Inflammatory macrophage treated with lipopolysaccharide for 4 hours (primary cell): ENCODE data around the gene SESN3.
"Not testable (repeated sequence)": the region's sequence is repeated elsewhere in the genome, so short reads cannot be mapped to it uniquely, and the experiment has no call there.

Experiments used
- DNase-seq: peaks from one replicate; pipeline ENCODE4 v3.0.0-alpha.2; 2020

SESN3 gene

GRCh38 chr11:95251896-95252295 is 20.9 kb upstream of the SESN3 start:
- DNase-seq, result not testable (repeated sequence)

DNA sequence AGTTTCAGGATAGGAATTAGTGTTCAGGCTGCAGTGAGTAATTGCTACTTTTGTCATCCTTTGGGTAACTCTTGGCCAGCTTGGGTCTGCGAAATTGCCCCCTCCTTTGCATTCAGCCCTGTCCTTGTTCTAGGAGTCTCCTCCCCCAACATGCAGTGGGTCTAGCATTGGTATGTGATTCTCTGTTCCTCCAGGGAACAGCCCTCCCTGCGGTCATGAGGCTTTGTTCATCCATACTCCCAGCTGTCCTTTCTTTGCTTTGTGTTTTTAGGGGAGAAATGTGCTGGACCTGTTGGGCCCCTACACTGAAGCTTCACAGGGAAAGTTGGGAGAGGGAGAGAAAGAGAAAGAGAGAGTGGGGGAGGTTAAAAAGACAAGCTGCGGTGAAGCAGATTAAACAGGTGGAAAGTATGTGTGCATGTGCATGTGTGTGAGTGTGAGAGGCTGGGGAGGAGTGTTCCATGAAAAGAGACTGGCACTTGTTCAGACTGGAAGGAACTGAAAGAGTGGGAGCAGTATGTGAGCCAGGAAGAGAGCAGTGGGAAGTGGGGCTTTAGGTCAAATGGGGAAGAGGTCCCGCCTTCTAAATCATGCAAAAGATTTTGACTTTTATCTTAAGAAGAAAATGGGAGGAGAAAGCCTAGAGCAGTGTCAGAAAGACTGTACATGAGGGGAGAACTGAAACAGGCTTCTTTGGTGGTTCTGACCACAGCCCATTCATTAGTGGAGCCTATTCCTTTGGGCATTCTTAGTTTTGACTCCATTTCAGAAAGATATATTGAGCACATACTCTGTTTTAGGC is 17.9 kb upstream of the SESN3 start:
- peak; percentile 57 for DNase-seq

GRCh38 chr11:95247883-95248282 is 16.9 kb upstream of the SESN3 start:
- DNase-seq, result no peak

DNA sequence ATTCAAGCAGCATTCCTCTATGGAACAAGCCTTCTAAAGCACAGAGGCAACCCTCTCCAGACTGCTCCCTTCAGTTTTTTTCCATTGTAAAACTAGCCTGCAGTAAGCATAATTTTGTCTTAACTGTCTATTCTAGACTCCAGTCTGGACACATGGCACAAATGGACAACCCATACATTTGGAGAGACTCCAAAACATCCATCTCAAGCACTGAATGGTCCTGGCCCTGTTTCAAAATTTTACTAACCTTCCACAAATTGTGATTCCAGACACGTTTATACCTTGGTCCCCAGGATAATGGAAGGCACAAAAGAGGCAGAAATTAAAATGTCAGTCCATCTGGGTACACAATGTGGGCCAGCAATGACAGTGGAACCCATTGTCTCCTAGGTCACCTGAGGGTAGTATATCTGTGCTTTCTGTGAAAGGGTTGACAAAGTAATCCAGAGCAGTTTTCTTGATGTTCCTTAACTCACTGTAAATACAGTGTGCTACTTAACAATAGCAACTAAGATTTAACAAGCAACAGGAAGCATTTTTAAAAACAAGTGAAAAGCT is 16.2 kb upstream of the SESN3 start:
- no peak for DNase-seq

- peak; percentile 15 for DNase-seq
These were observed 14.6 kb upstream of the SESN3 start for GRCh38 chr11:95245581-95245980.

DNA sequence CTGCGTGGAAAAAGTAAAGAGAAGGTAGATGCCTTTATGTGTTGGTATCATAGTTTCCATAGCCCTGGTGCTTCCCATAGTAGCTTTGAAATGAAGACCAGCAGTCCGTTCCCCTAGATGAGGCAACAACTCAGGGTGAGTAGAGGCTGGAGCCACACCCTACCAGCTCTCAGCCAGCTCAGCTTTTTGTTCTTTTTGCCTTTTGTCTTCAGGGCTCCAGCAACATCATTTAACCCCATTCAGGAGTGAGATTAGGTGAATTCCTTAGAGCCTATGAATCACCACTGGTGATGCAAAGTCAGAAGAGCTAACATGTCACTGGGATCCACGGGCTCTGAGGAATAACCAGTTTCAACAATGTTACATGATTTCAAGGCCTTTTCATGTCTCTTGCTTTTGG is 14.0 kb upstream of the SESN3 start:
- peak; percentile 87 for DNase-seq

- no peak for DNase-seq
These were observed 12.7 kb upstream of the SESN3 start for GRCh38 chr11:95243673-95244072.

DNA sequence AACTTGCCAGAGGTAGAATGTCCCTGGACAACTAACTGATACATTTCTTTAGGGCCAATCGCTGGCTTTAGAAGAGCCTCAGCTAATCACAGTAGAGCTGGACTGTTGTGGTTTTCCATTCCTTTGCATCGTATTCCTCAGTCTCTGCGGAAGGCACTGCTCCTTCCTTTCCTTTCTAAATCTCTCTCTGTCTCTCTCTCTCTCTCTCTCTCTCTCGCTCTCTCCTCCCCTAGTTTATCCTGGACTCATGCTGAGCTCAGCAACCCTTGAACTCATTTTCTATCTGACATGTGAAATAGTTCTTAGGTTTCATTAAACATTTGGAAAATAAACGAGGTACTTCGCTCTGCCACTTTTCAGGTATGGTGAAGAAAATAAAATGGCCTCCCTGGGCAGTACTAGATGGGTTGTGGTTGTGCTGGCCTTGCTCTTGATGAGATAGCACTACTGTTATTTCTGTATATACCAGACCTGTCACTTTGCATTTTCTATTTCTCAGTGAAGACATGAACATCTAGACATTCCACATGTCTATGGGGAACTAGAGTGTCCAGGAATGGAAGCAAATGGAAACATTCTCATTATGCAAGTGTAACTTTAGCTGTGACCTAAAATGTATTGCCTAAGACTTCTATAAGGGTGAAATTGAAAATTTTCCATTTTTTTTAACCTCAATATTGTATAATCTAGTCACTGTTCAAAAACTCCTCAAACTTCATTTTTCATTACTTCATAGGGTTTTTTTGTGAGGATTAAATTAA is 12.0 kb upstream of the SESN3 start:
- DNase-seq, result peak; percentile 85

DNA sequence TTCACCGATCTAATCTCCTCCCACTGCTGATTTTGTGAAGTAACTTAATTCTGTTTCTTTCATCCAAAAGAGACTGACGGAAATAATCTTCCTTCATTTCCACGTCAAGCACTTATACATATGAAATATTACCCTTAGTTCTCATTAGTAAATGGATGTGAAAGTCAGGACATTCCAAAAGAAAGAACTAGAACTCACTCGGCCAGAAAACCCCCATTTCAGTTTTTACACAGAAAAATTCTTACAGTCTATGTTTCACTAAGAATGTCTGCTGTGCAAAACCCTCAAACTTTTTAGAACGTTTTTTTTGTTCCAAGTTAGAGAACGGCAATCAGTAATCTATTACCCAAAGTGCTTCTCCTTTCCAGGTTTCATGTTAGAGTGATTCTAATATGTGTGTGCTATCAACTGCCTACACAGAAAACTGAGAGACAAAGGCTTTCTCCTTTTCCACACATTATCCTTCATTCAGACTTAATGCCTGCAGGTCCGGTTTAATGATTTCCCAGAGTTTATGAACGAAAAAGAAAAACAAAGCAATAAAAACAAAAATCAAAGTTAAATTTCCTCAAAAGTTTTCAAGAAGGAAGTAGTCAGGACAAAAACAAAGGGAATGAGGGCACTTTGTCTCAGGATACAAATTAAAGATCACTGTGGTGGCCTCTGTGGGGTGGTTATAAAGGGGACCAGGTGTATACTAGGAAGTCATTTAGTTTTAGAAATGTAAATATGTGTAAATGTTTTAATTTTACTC is 11.3 kb upstream of the SESN3 start:
- DNase-seq, result peak; percentile 76

- no peak for DNase-seq
These were observed 10.7 kb upstream of the SESN3 start for GRCh38 chr11:95241681-95242081.

DNA sequence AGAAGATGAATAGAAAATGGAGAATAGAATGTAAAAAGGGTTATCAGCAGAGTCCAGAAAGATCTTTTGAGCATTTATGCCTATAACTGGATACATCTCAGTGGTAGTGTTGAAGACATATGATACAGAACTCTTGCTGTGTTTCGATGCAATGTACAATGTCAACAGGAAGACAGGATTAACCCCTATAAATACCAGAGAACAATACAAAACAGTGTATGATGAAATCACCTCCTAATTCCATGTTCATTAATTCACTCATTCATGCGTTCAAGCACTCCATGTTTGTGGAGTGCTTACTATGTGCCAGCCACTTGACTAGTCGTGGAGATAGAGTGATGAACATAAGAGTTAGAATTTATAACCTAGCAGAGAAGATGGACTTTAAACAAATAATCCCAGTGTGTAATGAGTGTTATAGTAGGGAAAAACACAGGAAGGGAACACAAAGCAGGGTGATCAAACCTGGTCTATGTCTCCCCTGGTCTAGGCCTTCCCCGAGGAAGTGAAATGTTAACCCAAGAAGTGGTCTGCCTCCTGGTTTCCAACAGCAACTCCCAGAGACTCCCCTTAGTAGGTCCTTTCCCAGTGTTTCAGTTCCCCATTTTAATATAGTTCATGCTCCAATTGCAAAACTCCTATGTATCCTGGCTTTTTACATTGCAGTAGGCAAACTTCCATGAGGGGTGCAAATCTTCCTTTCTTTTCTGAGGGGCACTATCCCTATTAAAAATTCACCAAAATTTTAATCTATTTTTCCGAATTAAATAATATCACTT is 9.1 kb upstream of the SESN3 start:
- DNase-seq, result no peak

- no peak for DNase-seq
These were observed 1.7 kb upstream of the SESN3 start for GRCh38 chr11:95232666-95233065.

- DNase-seq, result peak; percentile 52
These were observed 1.0 kb upstream of the SESN3 start for GRCh38 chr11:95231881-95232605.

DNA sequence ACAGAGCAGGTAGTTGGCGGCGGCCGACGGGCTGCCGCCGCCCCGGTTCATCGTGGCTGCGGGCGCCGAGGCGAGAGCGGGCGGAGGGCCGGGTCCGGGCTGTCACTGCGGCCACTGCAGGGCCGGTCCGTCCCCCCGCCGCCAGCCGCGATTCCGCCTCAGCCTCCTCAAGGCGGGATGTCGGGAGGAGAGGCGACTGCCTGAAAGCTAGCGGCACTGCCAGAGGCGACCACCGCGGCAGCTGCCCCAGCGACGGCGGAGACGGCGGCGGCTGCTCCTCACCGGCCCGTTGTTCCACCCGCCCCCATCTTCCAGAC is 234 bp downstream of the SESN3 start:
- DNase-seq, result no peak

- DNase-seq, result peak; percentile 25
These were observed 801 bp downstream of the SESN3 start for GRCh38 chr11:95229993-95230809.

DNA sequence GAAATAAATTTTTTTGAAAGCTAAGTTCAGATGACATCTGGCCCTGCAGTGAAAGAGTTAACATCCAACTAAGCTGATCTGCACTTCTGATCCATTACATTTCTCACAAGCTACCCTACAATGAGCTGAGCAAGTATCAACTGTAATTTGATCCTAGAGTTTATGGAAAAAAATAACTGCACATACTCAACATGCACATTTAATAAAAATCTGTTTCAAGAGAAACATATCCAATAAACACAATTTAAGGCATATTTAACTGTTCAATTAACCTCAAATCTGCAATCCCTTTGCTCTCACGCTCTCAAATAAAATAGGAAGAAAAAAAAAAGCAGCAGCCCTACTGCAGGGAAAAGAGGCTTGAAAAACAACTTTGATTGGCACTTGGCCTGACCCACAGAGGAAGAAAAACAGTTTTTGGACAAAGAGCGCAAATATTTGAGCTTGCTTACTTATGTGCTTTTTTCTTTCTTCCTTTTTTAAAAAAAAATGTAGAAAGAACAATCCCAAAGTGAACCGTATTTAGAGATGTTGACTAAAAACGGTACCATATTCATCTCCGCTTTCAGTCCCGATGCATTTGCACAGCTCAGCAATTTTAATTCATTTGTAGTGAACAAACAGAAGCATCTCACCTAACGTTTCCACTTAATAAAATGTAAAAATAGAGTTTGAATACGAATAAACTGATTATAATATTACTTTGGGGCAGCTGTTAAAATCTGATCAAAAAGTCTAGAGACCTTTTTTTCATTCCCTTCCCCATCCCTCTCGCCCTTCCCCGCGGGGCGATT is 1.6 kb downstream of the SESN3 start:
- DNase-seq, result peak; percentile 21

DNA sequence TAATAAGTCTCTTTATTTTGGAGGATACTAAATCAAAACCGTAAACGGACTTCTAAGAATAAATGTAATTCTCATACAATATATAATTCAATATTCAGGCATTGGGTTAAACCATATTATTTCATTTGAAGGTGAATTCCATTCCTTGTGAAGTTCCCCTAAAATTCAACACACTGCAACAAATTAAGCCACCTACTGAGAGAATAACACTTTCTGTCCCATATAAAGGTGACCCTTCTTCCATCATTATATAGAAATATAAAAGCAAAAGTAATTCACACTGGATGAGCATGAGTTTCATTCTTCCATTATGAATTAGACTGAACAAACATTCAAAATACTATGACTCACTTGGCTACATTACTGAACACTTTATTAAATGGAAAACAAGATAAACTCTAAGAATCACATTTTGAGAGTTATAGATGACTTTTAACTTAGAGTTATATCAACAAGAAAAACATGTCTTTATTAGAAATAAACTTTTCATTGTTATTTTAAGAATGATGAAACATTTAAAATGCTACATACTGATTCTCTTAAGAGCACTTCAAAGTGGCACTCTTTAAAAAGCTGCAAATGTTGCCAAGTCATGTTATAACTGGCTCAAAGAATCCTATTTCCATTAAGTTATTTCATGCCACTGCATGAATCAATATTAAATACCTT is 2.8 kb downstream of the SESN3 start:
- peak; percentile 24 for DNase-seq

DNA sequence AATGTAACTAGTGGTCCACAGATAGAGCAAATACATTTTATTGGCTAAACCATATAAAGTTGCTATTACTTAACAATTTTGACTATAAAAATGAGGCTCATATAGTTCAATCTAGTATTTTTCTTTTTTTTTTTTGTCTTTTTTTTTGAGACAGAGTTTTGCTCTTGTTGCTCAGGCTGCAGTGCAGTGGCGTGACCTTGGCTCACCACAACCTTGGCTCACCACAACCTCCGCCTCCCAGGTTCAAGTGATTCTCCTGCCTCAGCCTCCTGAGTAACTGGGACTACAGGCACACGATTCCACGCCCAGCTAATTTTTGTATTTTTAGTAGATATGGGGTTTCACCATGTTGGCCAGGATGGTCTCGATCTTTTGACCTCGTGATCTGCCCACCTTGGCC is 3.9 kb downstream of the SESN3 start:
- not testable (repeated sequence) for DNase-seq

- no peak for DNase-seq
These were observed 8.2 kb downstream of the SESN3 start for GRCh38 chr11:95222817-95223216.

DNA sequence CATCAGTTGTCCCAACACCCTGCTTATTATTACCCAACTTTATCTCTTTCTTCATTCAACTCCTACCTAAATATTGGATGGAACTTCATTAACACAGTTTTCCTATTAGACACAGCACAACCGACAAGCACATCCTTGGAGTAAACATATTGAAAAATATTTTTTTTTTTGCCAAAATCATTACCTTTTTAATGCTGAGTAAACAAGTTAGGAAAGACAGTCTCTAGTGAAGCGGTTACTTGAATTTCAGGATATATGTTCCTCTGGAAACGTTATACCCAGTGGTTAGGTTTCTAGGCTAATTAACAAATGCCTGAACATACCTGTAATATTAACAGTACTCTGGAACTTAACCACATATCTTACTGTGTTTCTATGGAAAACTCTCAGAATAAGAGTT is 11.4 kb downstream of the SESN3 start:
- DNase-seq, result no peak
